Pancreas (tissue), 10 donors: ENCODE results near the gene SLC10A2. TPM values are rescaled to one million over a fixed set of nuclear protein-coding genes. Genes with fewer than 3 reads are reported as not detected.

Experiments used
- ATAC-seq, 4 donors: fragments of 200-7000 bp; cut with Tn5 transposase; one replicate each; pipeline versions ENCODE4 v1.8.0 to v1.9.1; 2020; ENCODE audit warnings: mild to moderate bottlenecking in 4 of 4, moderate library complexity in 4 of 4
- DNase-seq, 6 donors: peaks; one replicate each; pipeline ENCODE4 v3.0.0-alpha.2; 2020
- FAIRE-seq: peaks from 2 replicates; lab custom pipeline; 2012; peaks lifted over from hg19 to GRCh38; lab: Jason Lieb, UNC
- H3K27ac ChIP-seq, 4 donors: fragments of 200-600 bp; sonication (generic); 1 replicate in 3 of 4; 2 replicates in 1 of 4; pipeline versions ENCODE4 v1.5.0 to v1.8.0; 2020
- H3K27me3 ChIP-seq, 4 donors: fragments of 200-600 bp; one replicate each; pipeline ENCODE4 v1.8.0; 2021
- H3K36me3 ChIP-seq, 3 donors: fragments of 200-600 bp; sonication (generic) in 1 of 3; one replicate each; pipeline versions ENCODE4 v1.5.0 to v1.8.0; 2020 to 2021
- H3K4me1 ChIP-seq, 3 donors: fragments of 200-600 bp; one replicate each; pipeline ENCODE4 v1.8.0; 2021
- H3K4me3 ChIP-seq, 4 donors: fragments of 200-600 bp; sonication (generic) in 2 of 4; one replicate each; pipeline versions ENCODE4 v1.5.0 to v1.8.0; 2020 to 2021
- H3K9me3 ChIP-seq, 4 donors: fragments of 200-600 bp; one replicate each; pipeline ENCODE4 v1.8.0; 2021
- WGBS, 2 donors: extraction: QIAGEN DNeasy Blood & Tissue Kit; methylation state at CpG; one replicate each; pipeline ENCODE4 v1.1.7; 2013; 5-methylcytosine and 5-hydroxymethylcytosine counted together
- intact Hi-C, 3 donors: fragments of 100-400 bp; cut with DNase I; formaldehyde crosslinking; loops; one replicate each; pipeline versions ENCODE4 v1.11.1 to v1.14.2; 2022
- polyA plus RNA-seq, 2 donors: library from polyadenylated mRNA; stranded (reverse); fragments of 200-250 nt; gene quantifications; one replicate each; pipeline ENCODE4 v1.2.3, GENCODE V29; 2013
- total RNA-seq, 6 donors: library from RNA; stranded (reverse); fragmentation: NEBNext Ultra II Directional in 4 of 6; extraction: Animal tissue kit (Norgen Biotek cat#: 25700) in 4 of 6; gene quantifications; one replicate each; pipeline versions ENCODE4 v1.2.1 to v1.2.4, GENCODE V29; 2021 to 2023
- TF ChIP-seq, protein P1 (sequence below), 4 donors: fragments of 200-600 bp; sonication (generic) in 3 of 4; IDR thresholded peaks; one replicate each; pipeline versions ENCODE4 v1.5.0 to v1.8.0; 2021; ENCODE audit warnings: antibody characterized with exemption in 4 of 4
- donor health status: healthy with polysubstance abuse.
- donor health status: DM: no; HTN: no; CAD: no; lungs with moderate emphysema.
- donor health status: DM: no; HTN: no; CAD: no.
- donor health status: control.
- donor health status: control.
- donor health status: Bipolar disorder and iron deficiency.
- donor health status: DM: yes; HTN: yes; CAD: no.
- donor health status: DM: no; HTN: no; CAD: no.
- donor health status: DM: no; HTN: no; CAD: no.
- donor health status: DM: yes; HTN: yes; CAD: no.

SLC10A2 gene
- total and polyA plus RNA-seq, 8 donors, result not detected

DNA sequence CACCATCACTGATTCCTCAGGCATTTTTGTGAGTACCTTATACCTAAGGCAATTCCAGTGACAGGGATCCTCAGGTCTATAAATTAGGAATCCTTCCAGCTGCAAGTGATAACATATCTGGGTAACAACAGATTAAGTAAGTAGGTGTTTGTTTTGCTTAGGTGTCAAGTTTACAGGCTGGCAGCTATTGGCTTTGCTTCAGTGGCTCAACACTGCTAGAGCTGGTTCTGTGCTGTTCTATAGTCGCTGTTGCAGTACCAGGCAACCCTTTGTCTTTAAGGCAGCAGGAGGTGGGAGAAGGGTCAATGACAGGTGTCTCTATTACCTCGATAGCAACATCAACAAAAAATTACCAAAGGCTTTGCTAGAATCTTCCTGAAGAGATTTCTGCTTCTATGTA is 27.0 kb downstream of the SLC10A2 start:
- intact Hi-C loops, result no loop called here

DNA sequence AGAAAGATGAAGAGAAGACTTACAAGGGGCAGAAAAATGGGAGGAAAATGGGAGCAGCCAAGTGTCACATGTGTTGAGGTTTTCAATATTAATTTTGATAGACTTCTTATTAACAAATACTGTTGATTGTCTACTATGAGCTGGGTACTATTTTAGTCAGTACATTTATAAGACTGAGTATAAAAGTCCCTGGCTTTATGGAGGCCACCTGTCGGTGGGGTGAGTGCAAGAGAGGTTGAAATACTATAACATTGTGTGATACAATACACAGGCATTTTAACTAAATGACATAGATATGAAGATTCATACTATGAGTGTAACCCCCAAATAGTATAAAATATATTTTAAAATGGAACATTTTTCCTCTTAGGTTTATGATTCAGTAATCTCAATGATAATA is 29.9 kb downstream of the SLC10A2 start:
- TF ChIP-seq, protein P1, sequence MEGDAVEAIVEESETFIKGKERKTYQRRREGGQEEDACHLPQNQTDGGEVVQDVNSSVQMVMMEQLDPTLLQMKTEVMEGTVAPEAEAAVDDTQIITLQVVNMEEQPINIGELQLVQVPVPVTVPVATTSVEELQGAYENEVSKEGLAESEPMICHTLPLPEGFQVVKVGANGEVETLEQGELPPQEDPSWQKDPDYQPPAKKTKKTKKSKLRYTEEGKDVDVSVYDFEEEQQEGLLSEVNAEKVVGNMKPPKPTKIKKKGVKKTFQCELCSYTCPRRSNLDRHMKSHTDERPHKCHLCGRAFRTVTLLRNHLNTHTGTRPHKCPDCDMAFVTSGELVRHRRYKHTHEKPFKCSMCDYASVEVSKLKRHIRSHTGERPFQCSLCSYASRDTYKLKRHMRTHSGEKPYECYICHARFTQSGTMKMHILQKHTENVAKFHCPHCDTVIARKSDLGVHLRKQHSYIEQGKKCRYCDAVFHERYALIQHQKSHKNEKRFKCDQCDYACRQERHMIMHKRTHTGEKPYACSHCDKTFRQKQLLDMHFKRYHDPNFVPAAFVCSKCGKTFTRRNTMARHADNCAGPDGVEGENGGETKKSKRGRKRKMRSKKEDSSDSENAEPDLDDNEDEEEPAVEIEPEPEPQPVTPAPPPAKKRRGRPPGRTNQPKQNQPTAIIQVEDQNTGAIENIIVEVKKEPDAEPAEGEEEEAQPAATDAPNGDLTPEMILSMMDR (IDR thresholded peaks at IDR 0.05), result no peak
- Histone ChIP-seq H3K27ac (no peak overlapping the region), H3K4me1 (peaks cover 0 to 5% (median 0%) of the 10 kb centered on the region in 3 donors), H3K36me3 (no peaks in the 10 kb centered on the region), H3K4me3 (no peak overlapping the region), H3K9me3 (no peaks in the 10 kb centered on the region), H3K27me3 (peaks cover 0 to 4% (median 0%) of the 10 kb centered on the region in 4 donors)
- WGBS, 2 donors, result 46 to 55% methylated on average over 1 of the region's 1 CpG
- intact Hi-C loops, result no loop called here
- ATAC-seq (no peak), DNase-seq (no peak), FAIRE-seq (no peak)

More for the DNA sequence above, 27.0 kb downstream of the SLC10A2 start:
- FAIRE-seq, result no peak
- no peak overlapping the region for H3K27ac ChIP-seq
- H3K4me1 ChIP-seq, result peaks cover 0 to 4% (median 0%) of the 10 kb centered on the region in 3 donors
- TF ChIP-seq, protein P1 (IDR thresholded peaks at IDR 0.05), result no peak
- no peak for ATAC-seq
- H3K9me3 ChIP-seq, result no peaks in the 10 kb centered on the region
- 27 to 31% methylated on average over 2 of the region's 2 CpGs for WGBS, 2 donors
- H3K36me3 ChIP-seq, result no peaks in the 10 kb centered on the region
- H3K4me3 ChIP-seq, result no peak overlapping the region
- H3K27me3 ChIP-seq, result peaks cover 0 to 4% (median 0%) of the 10 kb centered on the region in 4 donors
- DNase-seq, result no peak

DNA sequence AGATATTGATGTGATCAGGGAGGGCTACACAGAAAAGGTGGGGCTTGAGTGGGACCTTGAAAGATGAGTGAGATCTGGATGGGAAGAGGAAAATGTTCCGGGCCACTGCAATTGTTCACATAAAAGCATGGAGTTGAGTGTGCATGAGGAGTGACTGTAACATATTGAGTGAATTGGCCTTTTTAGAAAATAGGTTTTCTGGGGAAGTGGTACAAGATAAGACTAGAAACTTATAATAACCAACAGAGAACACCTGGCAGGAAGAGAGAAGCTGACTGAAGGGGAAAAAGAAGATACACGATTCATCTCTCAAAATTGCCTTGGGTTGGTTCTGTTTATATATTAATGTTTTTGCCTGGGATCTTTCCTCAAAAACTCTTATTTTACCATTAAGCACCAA is 32.2 kb downstream of the SLC10A2 start:
- intact Hi-C loops, result no loop called here
- ATAC-seq, result no peak
- Histone ChIP-seq H3K27me3 (no peaks in the 10 kb centered on the region), H3K9me3 (no peaks in the 10 kb centered on the region), H3K4me1 (peaks cover 0 to 5% (median 0%) of the 10 kb centered on the region in 3 donors), H3K36me3 (no peaks in the 10 kb centered on the region), H3K4me3 (no peak overlapping the region), H3K27ac (no peak overlapping the region)
- DNase-seq, result no peak
- FAIRE-seq, result no peak
- WGBS, 2 donors, result 49 to 67% methylated on average over 2 of the region's 2 CpGs
- TF ChIP-seq, protein P1 (IDR thresholded peaks at IDR 0.05), result no peak

DNA sequence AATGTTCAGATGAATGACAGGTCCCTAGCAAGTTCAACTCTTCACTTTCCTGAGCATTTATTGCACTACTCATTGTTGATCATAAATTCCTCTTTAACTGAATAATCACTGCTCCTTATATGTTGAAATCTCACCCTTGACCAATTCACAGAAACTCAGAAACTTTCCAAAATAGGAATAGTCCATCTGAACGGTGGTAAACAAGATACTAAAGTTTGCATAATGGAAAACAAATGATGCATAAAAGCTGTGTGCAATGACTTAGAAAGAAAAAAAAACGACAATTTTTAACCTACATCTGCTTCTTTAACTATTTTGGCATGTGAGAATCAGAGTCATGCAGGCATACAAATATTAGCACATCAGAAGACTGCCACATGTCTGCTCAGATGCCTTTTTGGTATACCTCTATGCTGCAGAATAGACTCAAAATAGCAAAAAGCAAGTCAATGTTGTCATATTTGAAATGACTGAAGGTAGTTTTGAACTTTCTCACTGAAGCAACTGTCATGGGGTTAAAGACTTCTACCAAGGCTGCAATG is 34.8 kb downstream of the SLC10A2 start:
- 36 to 43% methylated on average over 2 of the region's 2 CpGs for WGBS, 2 donors
- DNase-seq (no peak), FAIRE-seq (no peak), ATAC-seq (no peak)
- no peaks in the 10 kb centered on the region for H3K9me3 ChIP-seq
- no peaks in the 10 kb centered on the region for H3K27me3 ChIP-seq
- peaks cover 0 to 5% (median 0%) of the 10 kb centered on the region in 3 donors for H3K4me1 ChIP-seq
- no peak overlapping the region for H3K27ac ChIP-seq
- intact Hi-C loops, result no loop called here
- H3K4me3 ChIP-seq, result no peak overlapping the region
- no peaks in the 10 kb centered on the region for H3K36me3 ChIP-seq
- TF ChIP-seq, protein P1 (IDR thresholded peaks at IDR 0.05), result no peak

DNA sequence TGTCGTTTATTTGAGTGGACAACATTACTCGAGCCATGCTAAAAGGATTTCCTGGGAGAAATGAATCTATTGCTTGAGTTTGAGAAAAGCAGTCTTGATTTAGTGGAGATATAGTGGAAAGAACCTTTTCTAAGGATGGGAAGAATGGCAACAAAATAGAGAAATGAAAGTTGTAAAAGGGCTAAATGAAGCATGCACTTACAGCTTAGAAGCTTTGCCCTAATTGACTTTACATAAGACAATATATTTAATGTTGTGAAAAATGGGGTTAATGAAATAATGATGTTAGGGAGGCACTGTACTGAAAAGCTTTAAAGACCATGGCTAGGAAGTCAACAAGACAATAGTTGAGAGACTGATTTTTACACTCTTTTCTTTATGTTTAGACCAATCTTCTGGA is 35.4 kb downstream of the SLC10A2 start:
- no peak for FAIRE-seq
- no peak for ATAC-seq
- TF ChIP-seq, protein P1 (IDR thresholded peaks at IDR 0.05), result no peak
- Histone ChIP-seq H3K4me1 (peaks cover 0 to 5% (median 0%) of the 10 kb centered on the region in 3 donors), H3K36me3 (no peaks in the 10 kb centered on the region), H3K27ac (no peak overlapping the region), H3K27me3 (no peaks in the 10 kb centered on the region), H3K9me3 (no peaks in the 10 kb centered on the region), H3K4me3 (no peak overlapping the region)
- no peak for DNase-seq
- intact Hi-C loops, result no loop called here
- WGBS, 2 donors, result 53 to 76% methylated on average over 2 of the region's 2 CpGs
